Mesenchymal stem cell (in vitro differentiated cells and primary cell): ENCODE data around the gene MPZL1.

Source experiments
- DNase-seq: peaks from one replicate; pipeline ENCODE4 v3.0.0-alpha.2; 2013
- H2AFZ ChIP-seq: one replicate; pipeline ENCODE4 v1.6.1; 2013; ENCODE audit warnings: low read depth, mild to moderate bottlenecking, control low read depth, inconsistent platforms, low read length, moderate library complexity
- H2AK5ac ChIP-seq: 2 replicates; pipeline ENCODE4 v1.6.1; 2013; ENCODE audit warnings: low read length, moderate library complexity, mild to moderate bottlenecking, inconsistent platforms; ENCODE audit not compliant: severe bottlenecking
- H2BK120ac ChIP-seq: one replicate; pipeline ENCODE4 v1.6.1; 2013; ENCODE audit warnings: low read depth, mild to moderate bottlenecking, inconsistent platforms, low read length, moderate library complexity
- H2BK12ac ChIP-seq, 2 experiments: one replicate each; pipeline ENCODE4 v1.6.1; 2013; ENCODE audit warnings: inconsistent platforms in 2 of 2, low read length in 2 of 2, mild to moderate bottlenecking in 2 of 2, moderate library complexity in 2 of 2, control low read depth in 1 of 2
- H2BK15ac ChIP-seq: one replicate; pipeline ENCODE4 v1.6.1; 2013; ENCODE audit warnings: mild to moderate bottlenecking, low read depth, inconsistent platforms; ENCODE audit not compliant: poor library complexity, severe bottlenecking
- H2BK5ac ChIP-seq: 2 replicates; pipeline ENCODE4 v1.6.1; 2013; ENCODE audit warnings: low read depth, mild to moderate bottlenecking, low read length, control low read depth, inconsistent platforms; ENCODE audit not compliant: poor library complexity, severe bottlenecking
- H3K14ac ChIP-seq, 2 experiments: one replicate each; pipeline ENCODE4 v1.6.1; 2013; ENCODE audit warnings: inconsistent platforms in 2 of 2, low read length in 2 of 2, control low read depth in 1 of 2, mild to moderate bottlenecking in 1 of 2, moderate library complexity in 1 of 2
- H3K18ac ChIP-seq, 2 experiments: one replicate each; pipeline ENCODE4 v1.6.1; 2013; ENCODE audit warnings: inconsistent platforms in 2 of 2, low read length in 2 of 2, control low read depth in 1 of 2, low read depth in 1 of 2, mild to moderate bottlenecking in 1 of 2
- H3K23ac ChIP-seq, 2 experiments: one replicate each; pipeline ENCODE4 v1.6.1; 2013; ENCODE audit warnings: inconsistent platforms in 2 of 2, low read length in 2 of 2, mild to moderate bottlenecking in 2 of 2, moderate library complexity in 2 of 2, control low read depth in 1 of 2
- H3K27ac ChIP-seq: 2 replicates; pipeline ENCODE4 v1.5.1; 2013; ENCODE audit warnings: mild to moderate bottlenecking, moderate library complexity, low read length, control low read depth, inconsistent platforms; ENCODE audit not compliant: poor library complexity, severe bottlenecking
- H3K27me3 ChIP-seq, 2 experiments: 2 replicates each; pipeline versions ENCODE4 v1.6.1 to v1.7.0; 2013; ENCODE audit warnings: low read length in 2 of 2, mild to moderate bottlenecking in 2 of 2, moderate library complexity in 2 of 2, control low read depth in 1 of 2, inconsistent platforms in 1 of 2; ENCODE audit not compliant: control insufficient read depth in 1 of 2, insufficient read depth in 1 of 2
- H3K36me3 ChIP-seq, 2 experiments: 2 replicates each; pipeline versions ENCODE4 v1.6.1 to v1.7.0; 2013; ENCODE audit warnings: low read length in 2 of 2, control low read depth in 1 of 2, inconsistent platforms in 1 of 2, low read depth in 1 of 2, mild to moderate bottlenecking in 1 of 2; ENCODE audit not compliant: insufficient read depth in 2 of 2, control insufficient read depth in 1 of 2
- H3K4ac ChIP-seq, 2 experiments: one replicate each; pipeline ENCODE4 v1.6.1; 2013; ENCODE audit warnings: inconsistent platforms in 2 of 2, low read length in 2 of 2, mild to moderate bottlenecking in 2 of 2, moderate library complexity in 2 of 2, control low read depth in 1 of 2, low read depth in 1 of 2
- H3K4me1 ChIP-seq: 2 replicates; pipeline ENCODE4 v1.6.1; 2013; ENCODE audit warnings: low read depth, low read length, control low read depth; ENCODE audit not compliant: control insufficient read depth, insufficient read depth
- H3K4me2 ChIP-seq: 2 replicates; pipeline ENCODE4 v1.6.1; 2013; ENCODE audit warnings: low read length, mild to moderate bottlenecking, inconsistent platforms; ENCODE audit not compliant: poor library complexity, severe bottlenecking
- H3K4me3 ChIP-seq, 2 experiments: 2 replicates each; pipeline versions ENCODE4 v1.5.1 to v1.7.0; 2013; ENCODE audit warnings: low read length in 2 of 2, mild to moderate bottlenecking in 2 of 2, control low read depth in 1 of 2, low read depth in 1 of 2; ENCODE audit not compliant: insufficient read depth in 1 of 2
- H3K79me1 ChIP-seq: replicated peaks from 2 replicates; pipeline ENCODE4 v1.6.1; 2013; ENCODE audit warnings: mild to moderate bottlenecking, control low read depth, low read length, inconsistent platforms; ENCODE audit not compliant: poor library complexity, severe bottlenecking
- H3K9ac ChIP-seq: 2 replicates; pipeline ENCODE4 v1.7.0; 2013; ENCODE audit warnings: mild to moderate bottlenecking, low read length, moderate library complexity
- H3K9me3 ChIP-seq: 2 replicates; pipeline ENCODE4 v1.7.0; 2013; ENCODE audit warnings: mild to moderate bottlenecking, low read length; ENCODE audit not compliant: control insufficient read depth
- H4K8ac ChIP-seq: one replicate; pipeline ENCODE4 v1.6.1; 2013; ENCODE audit warnings: inconsistent platforms, mild to moderate bottlenecking, low read length, moderate library complexity
- H4K91ac ChIP-seq: one replicate; pipeline ENCODE4 v1.6.1; 2013; ENCODE audit warnings: mild to moderate bottlenecking, low read length, inconsistent platforms
- WGBS: methylation state at CpG from one replicate; pipeline ENCODE4 v1.1.7; 2013; ENCODE audit warnings: mixed read lengths; 5-methylcytosine and 5-hydroxymethylcytosine counted together

Gene MPZL1

DNA sequence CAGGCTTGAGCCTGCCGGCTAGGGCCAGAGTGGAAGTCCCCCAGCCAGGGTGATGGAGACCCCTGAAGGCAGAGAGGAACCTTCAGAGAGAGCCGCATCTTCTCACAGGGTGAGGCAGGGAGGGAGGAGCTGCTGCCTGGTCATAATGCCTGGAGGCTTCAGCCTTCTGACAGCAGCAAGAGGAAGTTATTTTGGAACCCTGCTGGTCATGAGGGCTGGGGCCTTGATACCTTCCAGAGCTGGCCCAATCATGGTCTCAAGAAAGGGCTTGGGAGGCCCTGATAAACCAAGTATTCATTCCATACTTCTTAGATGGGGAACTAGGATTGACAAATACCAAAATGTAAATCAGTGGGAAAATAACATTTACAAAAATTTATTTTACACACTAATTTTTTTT, 26.6 kb upstream of the MPZL1 start:
- Histone ChIP-seq H3K36me3 (no peaks in the 10 kb centered on the region), H3K14ac (no peak overlapping the region), H2BK15ac (no peak overlapping the region), H3K9ac (no peak overlapping the region), H3K4me2 (no peak overlapping the region), H3K18ac (no peak overlapping the region), H3K4ac (no peak overlapping the region), H3K23ac (no peak overlapping the region), H3K27me3 (peaks cover 8 to 37% of the 10 kb centered on the region in 2 experiments), H4K91ac (no peak overlapping the region), H3K4me1 (peaks cover 3% of the 10 kb centered on the region), H2BK120ac (no peak overlapping the region), H3K4me3 (no peak overlapping the region), H3K79me1 (no peaks in the 10 kb centered on the region), H2BK5ac (no peak overlapping the region), H3K27ac (no peak overlapping the region), H3K9me3 (no peaks in the 10 kb centered on the region), H2AK5ac (no peak overlapping the region), H2AFZ (no peak overlapping the region), H4K8ac (no peak overlapping the region), H2BK12ac (no peak overlapping the region)
- WGBS = 88% methylated on average over 2 of the region's 2 CpGs
- no peak for DNase-seq

DNA sequence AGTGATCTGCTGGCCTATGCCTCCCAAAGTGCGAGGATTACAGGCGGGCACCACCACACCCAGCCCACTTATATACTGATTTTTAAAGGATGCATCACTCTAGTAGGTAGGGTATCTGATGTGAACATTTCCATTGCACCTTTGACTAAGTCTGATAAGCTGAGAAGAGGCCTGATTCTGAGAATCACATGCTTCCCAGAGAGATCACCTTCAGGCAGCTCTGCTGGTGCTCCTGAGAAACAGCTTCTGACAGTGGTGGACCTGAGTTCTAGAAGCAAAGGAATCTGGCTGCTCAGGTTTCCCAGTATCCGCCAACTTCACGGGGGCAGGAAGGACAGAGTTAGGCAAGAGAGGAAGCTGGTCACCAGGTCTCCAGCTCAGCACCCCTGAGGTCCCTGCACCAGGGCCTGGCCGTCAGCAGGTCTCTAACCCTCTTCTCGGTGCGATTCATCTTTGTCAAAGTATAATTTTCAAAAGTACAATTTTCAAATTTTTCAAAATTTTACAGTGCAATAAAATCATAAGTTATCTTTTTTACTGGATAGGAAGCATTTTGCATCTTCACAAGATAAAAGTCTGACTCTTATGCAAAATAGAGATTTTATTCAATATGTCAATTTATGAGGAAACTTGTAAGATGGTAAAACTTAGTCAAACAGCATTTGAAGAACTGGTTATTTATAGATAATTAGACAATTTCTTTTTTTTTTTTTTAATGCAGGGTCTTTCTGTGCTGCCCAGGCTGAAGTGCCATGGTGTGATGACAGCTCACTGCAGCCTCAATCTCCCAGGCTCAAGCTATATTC, 25.8 kb upstream of the MPZL1 start:
- H3K27ac ChIP-seq = no peak overlapping the region
- no peak overlapping the region for H2AFZ ChIP-seq
- no peak overlapping the region for H3K4ac ChIP-seq
- H3K4me3 ChIP-seq = no peak overlapping the region
- H3K14ac ChIP-seq = no peak overlapping the region
- no peaks in the 10 kb centered on the region for H3K36me3 ChIP-seq
- no peak overlapping the region for H4K8ac ChIP-seq
- H2BK12ac ChIP-seq = no peak overlapping the region
- H3K9me3 ChIP-seq = no peaks in the 10 kb centered on the region
- no peak overlapping the region for H3K23ac ChIP-seq
- H3K79me1 ChIP-seq = no peaks in the 10 kb centered on the region
- peaks cover 3% of the 10 kb centered on the region for H3K4me1 ChIP-seq
- H2AK5ac ChIP-seq = no peak overlapping the region
- no peak overlapping the region for H3K18ac ChIP-seq
- H3K27me3 ChIP-seq = peaks cover 12 to 31% of the 10 kb centered on the region in 2 experiments
- H3K4me2 ChIP-seq = no peak overlapping the region
- no peak overlapping the region for H2BK15ac ChIP-seq
- DNase-seq = no peak
- H4K91ac ChIP-seq = no peak overlapping the region
- 94% methylated on average over 2 of the region's 7 CpGs for WGBS
- H2BK120ac ChIP-seq = no peak overlapping the region
- no peak overlapping the region for H3K9ac ChIP-seq
- no peak overlapping the region for H2BK5ac ChIP-seq

DNA sequence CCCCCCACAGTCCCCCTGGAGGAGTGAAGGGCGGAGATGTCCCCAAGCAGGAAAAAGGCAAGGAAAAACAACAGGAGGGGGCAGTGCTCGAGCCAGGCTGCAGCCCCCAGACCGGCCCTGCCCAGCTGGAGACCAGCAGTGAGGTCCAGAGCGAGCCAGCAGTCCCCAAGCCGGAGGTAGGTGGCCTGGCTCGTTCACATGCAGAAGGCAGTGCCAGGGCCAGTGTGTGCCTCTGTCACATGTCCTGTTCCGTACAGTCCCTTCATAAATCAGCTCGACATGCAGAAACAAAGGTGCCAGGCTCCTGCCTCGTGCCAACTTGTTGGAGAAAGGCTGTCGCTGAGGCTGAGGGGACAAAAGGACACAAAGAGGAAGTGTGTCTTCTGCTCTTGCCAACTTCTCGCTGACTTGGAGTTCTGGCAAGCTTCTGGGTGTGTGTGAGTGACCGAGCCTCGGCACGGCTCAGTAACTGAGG, 24.1 kb upstream of the MPZL1 start:
- WGBS = 82% methylated on average over 14 of the region's 14 CpGs
- H4K8ac ChIP-seq = no peak overlapping the region

DNA sequence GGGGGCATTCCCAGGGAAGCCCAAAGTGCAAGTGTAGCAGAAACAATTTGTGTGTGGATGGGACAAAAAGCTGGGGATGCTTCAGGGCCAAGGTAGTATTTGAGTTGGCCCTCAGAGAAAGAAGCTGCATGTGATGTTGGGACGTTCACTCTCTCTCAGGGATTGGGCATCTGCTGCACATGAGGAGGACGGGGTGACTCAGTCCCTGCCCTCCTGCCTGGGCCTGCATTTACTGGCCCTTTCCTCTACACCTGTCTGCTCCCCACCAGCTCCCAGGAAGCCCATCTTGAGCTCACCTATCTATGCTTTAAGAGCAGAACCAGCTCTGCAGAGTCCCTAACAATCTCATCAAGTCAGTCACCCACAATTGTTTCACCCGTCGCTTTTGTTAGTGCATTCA, 23.5 kb upstream of the MPZL1 start:
- Histone ChIP-seq H4K91ac (no peak overlapping the region), H3K9ac (no peak overlapping the region), H3K4me3 (no peak overlapping the region), H2BK120ac (no peak overlapping the region), H4K8ac (no peak overlapping the region), H2BK15ac (no peak overlapping the region), H2AFZ (no peak overlapping the region), H3K4me2 (no peak overlapping the region), H2AK5ac (no peak overlapping the region), H3K4me1 (peaks cover 5% of the 10 kb centered on the region), H3K4ac (no peak overlapping the region), H2BK12ac (no peak overlapping the region), H3K23ac (no peak overlapping the region), H3K18ac (no peak overlapping the region), H3K14ac (no peak overlapping the region), H3K79me1 (no peaks in the 10 kb centered on the region), H2BK5ac (no peak overlapping the region), H3K27ac (no peak overlapping the region), H3K27me3 (peaks cover 22 to 27% of the 10 kb centered on the region in 2 experiments), H3K36me3 (no peaks in the 10 kb centered on the region), H3K9me3 (no peaks in the 10 kb centered on the region)
- DNase-seq = no peak
- 88% methylated on average over 2 of the region's 4 CpGs for WGBS

More for the DNA sequence above, 24.1 kb upstream of the MPZL1 start:
- Histone ChIP-seq H3K18ac (no peak overlapping the region), H3K23ac (no peak overlapping the region), H2BK12ac (no peak overlapping the region), H2BK5ac (no peak overlapping the region), H4K91ac (no peak overlapping the region), H2BK15ac (no peak overlapping the region), H3K4me1 (peaks cover 3% of the 10 kb centered on the region), H3K4me2 (no peak overlapping the region), H3K14ac (no peak overlapping the region), H2AFZ (no peak overlapping the region), H3K4me3 (no peak overlapping the region), H3K9ac (no peak overlapping the region), H3K27ac (no peak overlapping the region), H2BK120ac (no peak overlapping the region), H3K9me3 (no peaks in the 10 kb centered on the region), H3K4ac (no peak overlapping the region), H3K27me3 (peaks cover 21 to 25% of the 10 kb centered on the region in 2 experiments), H2AK5ac (no peak overlapping the region), H3K36me3 (no peaks in the 10 kb centered on the region), H3K79me1 (no peaks in the 10 kb centered on the region)
- no peak for DNase-seq
